GM18861 (cell line): ENCODE results near the gene SMARCB1.
A peak's percentile ranks its signal among the peaks of the same experiment; 100 is the strongest.

ENCODE experiments used
- ATAC-seq: cut with Tn5 transposase; IDR thresholded peaks from one replicate; pipeline ENCODE4 v1.9.1; 2021; ENCODE audit not compliant: unreplicated experiment

Gene SMARCB1

DNA sequence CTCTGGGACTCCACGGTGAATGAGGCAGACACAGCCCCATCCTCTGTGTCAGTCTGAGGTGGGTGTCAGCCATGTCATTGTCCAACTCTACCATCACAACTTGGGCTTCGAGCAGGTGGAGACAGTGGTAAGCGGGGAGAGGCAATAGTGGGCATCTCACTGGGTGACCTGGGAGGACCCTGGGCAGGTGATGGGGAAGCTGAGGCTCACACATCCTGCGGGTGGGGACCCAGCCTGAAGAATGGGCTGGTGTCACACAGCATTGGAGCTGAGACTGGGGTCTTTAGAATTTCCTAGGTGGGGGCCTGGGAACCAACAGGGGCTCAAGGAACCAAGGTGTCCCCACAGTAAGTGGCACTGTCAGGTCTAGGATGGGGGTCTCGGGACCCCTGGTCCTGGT lies 7.0 kb upstream of the SMARCB1 start:
- ATAC-seq = no peak

DNA sequence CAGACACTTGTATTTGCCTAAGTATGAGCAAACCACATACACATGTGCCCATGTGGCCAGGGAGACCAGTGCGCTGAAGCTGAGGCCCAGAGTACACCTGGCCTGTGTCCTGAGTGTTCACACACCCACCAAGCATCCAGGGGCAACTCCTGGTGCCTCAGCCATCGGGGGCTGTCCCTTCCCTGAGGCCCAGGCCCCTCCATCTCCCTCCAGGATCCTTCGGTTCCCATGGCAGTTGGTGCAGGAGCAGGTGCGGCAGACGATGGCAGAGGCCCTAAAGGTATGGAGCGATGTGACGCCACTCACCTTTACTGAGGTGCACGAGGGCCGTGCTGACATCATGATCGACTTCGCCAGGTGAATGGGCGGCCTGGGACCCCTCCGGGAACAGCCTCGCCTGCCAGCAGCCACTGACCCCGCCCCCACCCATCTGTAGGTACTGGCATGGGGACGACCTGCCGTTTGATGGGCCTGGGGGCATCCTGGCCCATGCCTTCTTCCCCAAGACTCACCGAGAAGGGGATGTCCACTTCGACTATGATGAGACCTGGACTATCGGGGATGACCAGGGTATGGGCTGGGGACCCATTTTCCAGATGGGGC lies 6.5 kb upstream of the SMARCB1 start:
- no peak for ATAC-seq

DNA sequence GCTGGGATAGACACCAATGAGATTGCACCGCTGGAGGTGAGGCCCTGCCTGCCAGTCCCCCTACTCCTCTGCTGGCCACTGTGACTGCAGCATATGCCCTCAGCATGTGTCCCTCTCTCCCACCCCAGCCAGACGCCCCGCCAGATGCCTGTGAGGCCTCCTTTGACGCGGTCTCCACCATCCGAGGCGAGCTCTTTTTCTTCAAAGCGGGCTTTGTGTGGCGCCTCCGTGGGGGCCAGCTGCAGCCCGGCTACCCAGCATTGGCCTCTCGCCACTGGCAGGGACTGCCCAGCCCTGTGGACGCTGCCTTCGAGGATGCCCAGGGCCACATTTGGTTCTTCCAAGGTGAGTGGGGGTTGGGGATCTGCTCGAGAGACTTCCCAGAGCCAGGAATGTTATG lies 5.7 kb upstream of the SMARCB1 start:
- ATAC-seq = no peak

DNA sequence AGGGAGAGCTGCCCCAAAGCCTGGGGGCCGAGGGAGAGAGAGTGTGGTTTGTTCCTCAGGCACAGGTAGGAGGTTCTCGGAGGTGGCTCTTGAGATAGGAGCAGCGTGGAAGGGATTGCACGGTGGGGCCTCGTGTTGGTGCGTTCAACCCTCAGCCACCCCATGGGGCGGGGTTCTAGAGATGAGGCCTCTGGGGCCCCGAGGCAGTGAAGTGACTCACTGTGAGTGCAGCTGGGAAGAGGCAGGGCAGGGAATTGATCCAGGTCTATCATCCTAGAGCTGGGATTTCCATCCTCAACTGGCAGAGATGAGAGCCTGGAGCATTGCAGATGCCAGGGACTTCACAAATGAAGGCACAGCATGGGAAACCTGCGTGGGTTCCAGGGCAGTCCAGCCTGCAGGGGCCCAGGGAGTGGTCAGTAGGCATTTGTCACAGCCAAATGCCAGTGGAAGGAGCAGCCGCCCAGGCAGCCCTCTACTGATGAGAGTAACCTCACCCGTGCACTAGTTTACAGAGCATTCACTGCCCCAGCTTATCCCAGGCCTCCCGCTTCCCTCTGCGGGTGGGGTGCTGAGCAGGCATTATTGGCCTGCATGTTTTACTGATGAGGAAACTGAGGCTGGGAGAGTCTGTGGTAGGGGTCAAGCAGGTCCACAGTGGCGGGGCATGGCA lies 5.1 kb upstream of the SMARCB1 start:
- ATAC-seq = no peak

DNA sequence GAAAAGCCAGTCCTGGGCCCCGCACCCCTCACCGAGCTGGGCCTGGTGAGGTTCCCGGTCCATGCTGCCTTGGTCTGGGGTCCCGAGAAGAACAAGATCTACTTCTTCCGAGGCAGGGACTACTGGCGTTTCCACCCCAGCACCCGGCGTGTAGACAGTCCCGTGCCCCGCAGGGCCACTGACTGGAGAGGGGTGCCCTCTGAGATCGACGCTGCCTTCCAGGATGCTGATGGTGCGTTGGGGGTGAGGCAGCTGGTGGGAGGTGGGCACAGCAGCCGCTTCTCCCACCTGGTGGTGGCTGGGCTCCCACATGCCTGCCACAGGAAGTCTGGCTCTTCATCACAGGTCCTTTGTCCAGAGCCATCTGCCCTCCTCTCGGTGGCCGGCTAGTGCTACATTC lies 4.5 kb upstream of the SMARCB1 start:
- no peak for ATAC-seq

DNA sequence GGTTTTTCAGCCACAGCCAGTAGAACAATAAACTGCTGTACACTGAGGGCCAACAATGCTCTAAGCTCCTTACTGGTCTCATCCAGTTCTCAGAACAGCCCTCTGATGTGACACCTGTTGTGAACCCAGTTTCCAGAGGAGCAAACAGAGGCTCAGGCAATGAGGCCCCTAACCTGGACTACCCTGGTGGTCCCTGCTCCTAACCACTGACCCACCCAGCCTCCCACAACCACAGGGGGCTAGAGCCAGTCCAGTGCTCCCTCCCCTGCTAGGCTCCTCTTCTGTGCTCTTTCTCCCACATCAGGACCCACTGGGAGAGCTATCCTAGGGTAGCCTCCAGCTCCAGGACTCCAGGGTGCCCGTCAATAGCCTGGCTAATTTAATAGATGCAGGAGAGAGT lies 4.1 kb upstream of the SMARCB1 start:
- ATAC-seq = no peak

DNA sequence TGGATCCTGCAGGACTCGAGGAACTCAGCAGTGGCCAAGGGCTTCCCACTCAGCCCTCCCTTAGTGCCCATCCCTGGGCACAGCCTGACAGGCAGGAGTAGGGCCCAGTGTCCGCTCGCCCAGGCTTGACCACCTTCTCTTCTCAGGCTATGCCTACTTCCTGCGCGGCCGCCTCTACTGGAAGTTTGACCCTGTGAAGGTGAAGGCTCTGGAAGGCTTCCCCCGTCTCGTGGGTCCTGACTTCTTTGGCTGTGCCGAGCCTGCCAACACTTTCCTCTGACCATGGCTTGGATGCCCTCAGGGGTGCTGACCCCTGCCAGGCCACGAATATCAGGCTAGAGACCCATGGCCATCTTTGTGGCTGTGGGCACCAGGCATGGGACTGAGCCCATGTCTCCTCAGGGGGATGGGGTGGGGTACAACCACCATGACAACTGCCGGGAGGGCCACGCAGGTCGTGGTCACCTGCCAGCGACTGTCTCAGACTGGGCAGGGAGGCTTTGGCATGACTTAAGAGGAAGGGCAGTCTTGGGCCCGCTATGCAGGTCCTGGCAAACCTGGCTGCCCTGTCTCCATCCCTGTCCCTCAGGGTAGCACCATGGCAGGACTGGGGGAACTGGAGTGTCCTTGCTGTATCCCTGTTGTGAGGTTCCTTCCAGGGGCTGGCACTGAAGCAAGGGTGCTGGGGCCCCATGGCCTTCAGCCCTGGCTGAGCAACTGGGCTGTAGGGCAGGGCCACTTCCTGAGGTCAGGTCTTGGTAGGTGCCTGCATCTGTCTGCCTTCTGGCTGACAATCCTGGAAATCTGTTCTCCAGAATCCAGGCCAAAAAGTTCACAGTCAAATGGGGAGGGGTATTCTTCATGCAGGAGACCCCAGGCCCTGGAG lies 3.3 kb upstream of the SMARCB1 start:
- no peak for ATAC-seq

DNA sequence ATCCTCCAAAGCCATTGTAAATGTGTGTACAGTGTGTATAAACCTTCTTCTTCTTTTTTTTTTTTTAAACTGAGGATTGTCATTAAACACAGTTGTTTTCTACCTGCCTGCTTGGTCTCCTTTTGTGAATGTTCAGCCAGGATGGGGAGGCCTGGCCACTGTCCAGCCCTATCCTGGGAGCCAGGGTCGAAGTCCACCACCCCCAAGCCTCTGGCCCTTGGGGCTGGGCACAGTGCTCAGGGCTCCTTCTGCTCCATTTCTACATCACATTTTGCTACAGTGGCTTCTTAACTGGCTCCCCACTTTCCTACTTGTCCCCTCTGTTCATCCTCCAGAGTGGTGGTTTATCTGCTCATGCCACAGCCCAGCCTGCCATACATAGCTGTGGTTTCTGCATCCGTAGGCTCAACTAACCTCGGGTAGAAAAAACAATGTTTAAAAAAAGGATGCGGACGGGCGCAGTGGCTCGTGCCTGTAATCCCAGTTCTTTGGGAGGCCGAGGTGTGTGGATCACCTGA lies 2.5 kb upstream of the SMARCB1 start:
- no peak for ATAC-seq

DNA sequence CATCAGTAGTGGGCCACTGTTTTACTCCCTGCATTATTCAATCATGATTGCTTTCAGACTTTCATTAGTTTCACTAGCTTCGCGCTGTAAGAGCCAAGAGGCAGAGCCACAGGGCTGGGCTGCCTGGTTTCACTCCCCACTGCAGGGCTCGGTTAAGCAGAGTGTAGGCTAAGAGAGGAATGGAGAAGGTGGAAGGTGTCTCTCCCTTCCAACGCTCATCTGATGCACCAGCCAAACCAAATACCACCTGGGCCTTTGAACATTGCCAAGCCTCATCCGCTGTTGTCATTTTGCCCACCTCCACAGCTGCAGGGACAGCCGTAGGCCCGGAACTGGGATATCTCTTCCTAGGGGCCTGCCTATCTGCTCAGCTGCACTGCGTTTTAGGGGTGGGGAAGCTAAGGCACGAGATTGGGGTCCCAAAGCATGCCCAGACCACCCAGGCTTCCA lies 480 bp upstream of the SMARCB1 start:
- no peak for ATAC-seq

DNA sequence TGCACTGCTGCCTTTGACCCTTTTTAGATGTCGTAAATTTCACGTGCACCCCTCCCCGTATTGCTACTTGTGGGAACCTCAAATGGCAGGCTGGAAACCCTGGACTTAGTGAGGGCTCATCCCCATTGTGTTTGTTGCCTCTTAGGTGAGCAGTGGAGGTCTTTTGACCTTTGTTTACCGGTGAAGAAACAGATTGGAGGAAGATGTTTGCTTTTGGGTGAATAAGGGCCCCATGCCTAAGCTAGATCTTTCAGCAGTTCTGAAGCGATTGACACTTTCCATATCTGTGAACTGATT lies 782 bp downstream of the SMARCB1 start:
- no peak for ATAC-seq

DNA sequence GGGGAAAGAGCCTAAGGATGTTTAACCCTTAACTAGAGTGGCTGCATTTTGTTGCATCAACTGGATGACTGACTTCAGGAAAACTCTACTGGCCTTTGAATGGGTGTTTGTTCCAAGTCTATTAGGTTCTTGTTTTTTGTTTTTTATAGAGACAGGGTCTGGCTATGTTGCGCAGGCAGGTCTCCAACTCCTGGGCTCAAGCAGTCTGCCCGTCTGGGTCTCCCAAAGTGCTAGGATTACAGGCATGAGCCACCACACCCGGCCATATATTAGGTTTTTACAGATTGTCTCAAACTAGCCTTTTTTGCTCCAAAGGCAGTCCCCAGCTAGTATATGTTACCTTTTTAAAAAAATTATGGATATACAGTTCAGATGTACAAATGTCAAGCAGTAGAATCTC lies 1.1 kb downstream of the SMARCB1 start:
- ATAC-seq = no peak

DNA sequence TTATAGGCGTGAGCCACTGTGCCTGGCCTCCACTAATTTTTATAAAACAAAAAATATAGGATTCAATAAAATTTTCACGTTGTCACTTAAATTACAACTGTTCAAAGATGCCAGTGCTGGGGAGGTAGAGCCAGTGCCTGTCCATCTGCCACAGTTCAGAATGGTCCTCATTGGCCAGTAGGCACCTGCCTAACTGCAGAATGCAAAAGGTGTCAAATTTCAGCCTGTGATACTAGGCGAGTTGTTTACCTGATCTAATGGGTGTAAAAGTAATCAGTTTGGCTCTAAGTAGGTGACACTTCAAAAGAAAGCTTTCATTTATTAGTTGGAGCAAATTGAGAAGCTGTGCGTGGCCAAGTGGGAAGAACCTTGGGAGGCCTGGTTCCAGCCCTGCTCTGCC lies 2.4 kb downstream of the SMARCB1 start:
- ATAC-seq = no peak

DNA sequence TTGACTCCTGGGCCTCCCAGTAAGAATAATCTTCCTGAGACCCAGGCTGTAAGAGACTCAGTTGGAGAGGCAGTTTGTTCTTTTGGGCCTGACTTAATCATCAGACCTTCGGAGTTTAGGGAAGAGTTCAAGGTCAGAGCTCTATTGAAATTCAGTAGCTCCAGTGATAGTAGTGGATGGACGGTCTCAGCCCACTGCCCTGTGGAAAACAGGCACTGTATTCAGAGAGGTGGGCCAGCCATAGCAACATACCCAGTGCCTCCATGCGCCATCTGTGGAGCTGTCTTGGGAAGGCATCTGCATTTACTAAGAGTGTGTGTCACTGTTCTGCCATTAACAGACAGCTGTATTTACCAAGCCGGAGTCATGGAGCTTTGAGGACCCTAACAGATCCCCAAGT lies 2.9 kb downstream of the SMARCB1 start:
- ATAC-seq = no peak

DNA sequence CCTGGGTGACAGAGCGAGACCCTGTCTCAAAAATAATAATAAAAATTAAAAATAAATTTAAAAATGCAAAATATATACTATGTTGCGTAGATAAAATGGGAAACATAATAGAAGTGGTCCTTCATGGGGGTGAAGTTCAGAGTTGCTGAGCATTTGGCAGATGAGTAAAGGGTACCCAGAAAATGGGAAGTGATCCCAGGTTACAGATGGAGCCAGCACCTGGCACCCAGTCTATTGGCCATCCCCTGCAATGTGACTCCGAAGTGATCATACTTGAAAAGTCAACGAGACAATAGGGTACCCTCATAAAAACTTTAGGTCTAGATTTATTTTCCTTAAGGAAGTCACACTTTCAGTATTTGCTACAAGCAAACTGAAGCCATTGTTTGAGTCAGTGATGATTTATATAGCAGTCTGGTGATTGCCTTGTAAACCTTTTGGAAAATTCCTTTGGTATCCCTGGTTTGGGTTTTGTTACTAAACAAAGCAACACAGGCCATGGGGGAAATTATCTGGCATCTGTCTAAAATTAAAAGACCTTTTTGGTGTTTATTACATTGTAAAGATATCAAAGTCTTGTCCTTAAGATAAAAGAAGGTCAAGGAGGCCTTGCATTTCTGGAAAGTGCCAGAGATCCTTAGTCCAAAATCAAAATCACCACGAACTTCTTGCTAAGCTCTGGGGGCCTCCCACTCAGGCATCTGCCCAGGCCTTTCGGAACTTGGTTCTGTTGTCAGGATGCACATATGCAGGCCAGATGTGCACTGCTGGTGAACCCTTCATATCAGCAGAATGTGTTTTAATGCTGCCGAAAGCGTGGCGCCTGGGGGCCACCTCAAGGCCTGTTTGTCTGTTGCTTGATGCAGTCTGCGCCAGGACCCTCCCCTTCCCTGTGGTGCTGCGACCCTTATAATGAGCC lies 4.3 kb downstream of the SMARCB1 start:
- no peak for ATAC-seq

DNA sequence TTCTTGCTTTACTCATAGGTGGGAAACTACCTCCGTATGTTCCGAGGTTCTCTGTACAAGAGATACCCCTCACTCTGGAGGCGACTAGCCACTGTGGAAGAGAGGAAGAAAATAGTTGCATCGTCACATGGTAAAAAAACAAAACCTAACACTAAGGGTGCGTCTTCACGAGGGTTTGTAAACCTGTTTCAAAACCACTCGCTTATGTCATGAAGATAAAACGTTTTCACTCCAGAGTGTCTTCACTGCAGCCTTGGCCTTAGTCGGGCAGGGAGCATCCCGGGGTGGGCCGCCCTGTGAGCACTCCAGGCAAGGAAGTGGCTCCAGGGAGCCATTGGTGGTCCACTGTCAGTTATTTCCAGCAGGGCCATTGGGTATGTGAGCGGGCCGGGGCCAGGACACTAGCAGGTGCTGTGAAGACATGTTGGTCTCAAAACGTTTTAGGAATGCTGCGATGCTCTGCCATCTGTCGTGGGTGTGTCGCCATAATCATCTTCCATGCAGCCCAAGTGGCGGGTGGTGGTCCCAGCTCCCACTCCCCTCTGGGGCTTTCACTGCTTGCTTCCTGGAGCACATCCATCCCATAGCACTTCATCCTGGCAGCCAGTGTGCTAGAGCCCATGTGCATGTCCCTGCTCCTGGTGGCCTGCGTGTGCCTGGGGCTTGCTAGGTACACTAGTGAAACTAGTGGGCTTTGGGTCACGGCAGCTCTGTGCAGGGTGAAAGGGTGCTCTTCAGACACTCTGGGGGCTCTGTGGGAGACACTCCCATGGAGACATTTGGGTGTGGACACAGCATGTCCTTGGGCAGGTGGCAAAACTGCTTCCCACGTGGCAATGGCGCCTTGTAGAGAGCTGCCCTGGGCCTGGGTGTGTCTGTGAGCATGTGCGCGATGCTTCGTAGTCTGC lies 5.2 kb downstream of the SMARCB1 start:
- no peak for ATAC-seq

DNA sequence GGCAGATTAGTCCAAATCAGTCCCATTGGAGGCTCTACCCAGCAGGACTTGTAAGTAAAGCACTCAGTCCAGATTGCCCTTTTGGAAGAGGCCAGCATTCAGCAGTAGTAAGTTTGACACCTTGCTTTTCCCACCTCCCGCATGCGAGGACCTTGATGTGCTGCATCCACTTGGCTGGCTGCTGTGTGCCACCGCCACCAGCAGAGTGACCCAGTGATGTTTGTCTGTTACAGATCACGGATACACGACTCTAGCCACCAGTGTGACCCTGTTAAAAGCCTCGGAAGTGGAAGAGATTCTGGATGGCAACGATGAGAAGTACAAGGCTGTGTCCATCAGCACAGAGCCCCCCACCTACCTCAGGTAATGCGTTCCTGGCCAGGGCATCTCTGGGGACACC lies 6.6 kb downstream of the SMARCB1 start:
- ATAC-seq = no peak

DNA sequence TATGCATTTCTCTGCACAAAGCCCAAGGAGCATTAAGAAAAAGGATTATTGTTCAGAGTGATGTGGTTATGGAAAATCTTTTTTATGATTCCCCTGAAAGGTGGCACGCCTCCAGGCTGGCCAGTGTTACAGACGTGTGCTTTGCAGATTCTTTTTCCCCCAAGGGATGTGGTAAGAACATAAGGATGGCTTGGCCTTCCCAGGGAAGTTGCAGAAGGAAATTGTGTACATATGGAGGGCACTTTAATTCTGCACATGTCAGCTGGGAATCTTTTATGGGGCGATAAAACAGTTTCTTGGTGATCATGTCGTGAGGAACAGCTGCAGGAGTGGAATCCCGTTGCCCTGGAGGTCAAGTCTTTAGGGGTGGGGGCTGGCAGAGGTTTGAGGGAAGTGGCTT lies 9.7 kb downstream of the SMARCB1 start:
- no peak for ATAC-seq

DNA sequence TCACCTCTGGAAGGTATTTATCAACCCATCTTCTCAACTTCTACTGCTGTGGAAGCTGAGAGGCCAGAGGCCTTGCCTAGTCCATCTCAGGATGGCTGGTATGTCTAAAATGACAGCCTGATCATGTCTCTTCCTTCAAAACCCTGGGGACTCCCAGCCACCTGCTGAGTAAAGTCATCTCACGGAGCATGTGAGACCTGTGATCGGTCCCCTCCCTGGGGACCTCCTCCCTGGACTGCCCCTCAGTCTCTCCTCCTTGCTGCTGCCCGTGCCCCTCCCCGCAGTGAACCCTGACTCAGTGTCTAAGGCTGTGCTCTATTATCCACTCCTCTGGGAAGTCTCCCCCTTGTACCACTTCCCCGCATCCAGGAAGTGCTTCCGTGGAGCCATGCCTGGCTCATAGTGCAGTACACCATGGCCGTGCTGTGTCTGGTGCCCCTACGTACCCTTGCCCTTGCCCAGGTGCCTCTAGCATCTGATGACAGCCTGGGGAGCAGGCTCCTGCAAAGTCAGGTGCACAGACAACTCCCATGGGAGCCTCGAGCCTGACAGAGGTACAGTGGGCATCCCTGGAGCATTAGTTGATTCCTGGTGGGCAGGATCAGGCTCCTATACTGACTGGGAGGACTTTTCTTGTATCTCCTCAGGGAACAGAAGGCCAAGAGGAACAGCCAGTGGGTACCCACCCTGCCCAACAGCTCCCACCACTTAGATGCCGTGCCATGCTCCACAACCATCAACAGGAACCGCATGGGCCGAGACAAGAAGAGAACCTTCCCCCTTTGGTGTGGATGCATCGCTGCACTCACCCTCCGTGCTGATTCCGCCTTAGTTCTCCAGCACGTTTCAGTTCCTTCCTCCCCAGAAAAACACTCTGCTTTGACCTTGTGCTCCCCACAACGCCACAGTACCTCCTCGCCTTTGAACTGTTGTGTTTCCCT lies 13.8 kb downstream of the SMARCB1 start:
- ATAC-seq = peak; percentile 65
